RPMI8226 (cell line): Measurements from ENCODE around the gene FRAS1.
"Not testable (repeated sequence)": the region's sequence is repeated elsewhere in the genome, so short reads cannot be mapped to it uniquely, and the experiment has no call there.

Experiments
- DNase-seq: peaks from one replicate; pipeline ENCODE4 v3.0.0-alpha.2; 2015

FRAS1 gene

GRCh38 chr4:78476108-78476704, 419.1 kb downstream of the FRAS1 start:
- no peak for DNase-seq

GRCh38 chr4:78477276-78477675, 420.2 kb downstream of the FRAS1 start:
- DNase-seq, result no peak

- DNase-seq, result no peak
Observed at GRCh38 chr4:78478523-78478922, 421.4 kb downstream of the FRAS1 start.

GRCh38 chr4:78480286-78480685, 423.2 kb downstream of the FRAS1 start:
- DNase-seq, result no peak

GRCh38 chr4:78481180-78481579, 424.1 kb downstream of the FRAS1 start:
- DNase-seq, result no peak

- DNase-seq, result no peak
Observed at GRCh38 chr4:78482281-78482680, 425.2 kb downstream of the FRAS1 start.

GRCh38 chr4:78483811-78484210, 426.7 kb downstream of the FRAS1 start:
- DNase-seq, result no peak

- DNase-seq, result no peak
Observed at GRCh38 chr4:78484574-78484973, 427.5 kb downstream of the FRAS1 start.

GRCh38 chr4:78493731-78494130, 436.6 kb downstream of the FRAS1 start:
- no peak for DNase-seq

- DNase-seq, result no peak
Observed at GRCh38 chr4:78496021-78496643, 439.0 kb downstream of the FRAS1 start.

GRCh38 chr4:78506260-78506659, 449.1 kb downstream of the FRAS1 start:
- DNase-seq, result not testable (repeated sequence)

- no peak for DNase-seq
Observed at GRCh38 chr4:78509043-78509442, 451.9 kb downstream of the FRAS1 start.

GRCh38 chr4:78510108-78510507, 453.0 kb downstream of the FRAS1 start:
- no peak for DNase-seq

- no peak for DNase-seq
Observed at GRCh38 chr4:78510681-78511080, 453.6 kb downstream of the FRAS1 start.

GRCh38 chr4:78512357-78512920, 455.3 kb downstream of the FRAS1 start:
- no peak for DNase-seq

- DNase-seq, result no peak
Observed at GRCh38 chr4:78513411-78513975, 456.4 kb downstream of the FRAS1 start.

- peak; percentile 9 for DNase-seq
Observed at GRCh38 chr4:78517050-78517652, 460.0 kb downstream of the FRAS1 start.

GRCh38 chr4:78518561-78518960, 461.4 kb downstream of the FRAS1 start:
- no peak for DNase-seq

- DNase-seq, result no peak
Observed at GRCh38 chr4:78519962-78520361, 462.8 kb downstream of the FRAS1 start.

GRCh38 chr4:78520808-78521226, 463.7 kb downstream of the FRAS1 start:
- DNase-seq, result no peak

- DNase-seq, result no peak
Observed at GRCh38 chr4:78524009-78524408, 466.9 kb downstream of the FRAS1 start.

- DNase-seq, result no peak
Observed at GRCh38 chr4:78525559-78525958, 468.4 kb downstream of the FRAS1 start.

- DNase-seq, result no peak
Observed at GRCh38 chr4:78527103-78527502, 470.0 kb downstream of the FRAS1 start.

- DNase-seq, result no peak
Observed at GRCh38 chr4:78527555-78527954, 470.4 kb downstream of the FRAS1 start.
